Activated CD8-positive, alpha-beta T cell treated with anti-CD3 and anti-CD28 coated beads for 36 hours (primary cell): ENCODE results near the gene ABCA4. TPM values are rescaled to one million over a fixed set of nuclear protein-coding genes. Genes with fewer than 3 reads are reported as not detected.

Source experiments
- ATAC-seq: fragments of 200-7000 bp; cut with Tn5 transposase; one replicate; pipeline ENCODE4 v1.10.0; 2021; ENCODE audit warnings: mild to moderate bottlenecking, moderate library complexity
- CTCF ChIA-PET: fragments of 350-600 bp; sonication (Branson Sonifier 250); formaldehyde crosslinking; loops from one replicate; lab custom pipeline; 2021; ENCODE audit warnings: antibody characterized with exemption; lab: Charles Lee
- POLR2A ChIA-PET: fragments of 350-600 bp; sonication (Branson Sonifier 250); formaldehyde crosslinking; loops from one replicate; lab custom pipeline; 2021; ENCODE audit warnings: antibody characterized with exemption; lab: Charles Lee
- DNase-seq: peaks from one replicate; pipeline ENCODE4 v3.0.0-alpha.2; 2020
- H3K27ac Mint-ChIP-seq: one replicate; pipeline ENCODE4 v1.8.0; 2021; ENCODE audit warnings: mild to moderate bottlenecking, mixed read lengths
- H3K27me3 Mint-ChIP-seq: one replicate; pipeline ENCODE4 v1.8.0; 2021; ENCODE audit warnings: mixed read lengths
- H3K36me3 Mint-ChIP-seq: one replicate; pipeline ENCODE4 v1.8.0; 2021; ENCODE audit warnings: low read depth, mixed read lengths
- H3K4me1 Mint-ChIP-seq: one replicate; pipeline ENCODE4 v1.8.0; 2021; ENCODE audit warnings: low read depth, mixed read lengths
- H3K4me3 Mint-ChIP-seq: one replicate; pipeline ENCODE4 v1.8.0; 2021; ENCODE audit warnings: mild to moderate bottlenecking, moderate library complexity, mixed read lengths
- H3K9me3 Mint-ChIP-seq: one replicate; pipeline ENCODE4 v1.8.0; 2021; ENCODE audit warnings: mixed read lengths
- intact Hi-C: fragments of 100-400 bp; cut with micrococcal nuclease; formaldehyde crosslinking; loops from one replicate; pipeline ENCODE4 v1.10.0; 2022
- total RNA-seq, 2 experiments: library from RNA; stranded (reverse); gene quantifications; one replicate each; pipeline ENCODE4 v1.2.3, GENCODE V29; 2021
- TF ChIP-seq, protein P1 (sequence below): fragments of 200-600 bp; IDR thresholded peaks from one replicate; pipeline ENCODE4 v1.8.0; 2022; ENCODE audit warnings: antibody characterized with exemption, mild to moderate bottlenecking

Gene ABCA4
- total RNA-seq, 2 experiments from 2014 or later: not detected

DNA sequence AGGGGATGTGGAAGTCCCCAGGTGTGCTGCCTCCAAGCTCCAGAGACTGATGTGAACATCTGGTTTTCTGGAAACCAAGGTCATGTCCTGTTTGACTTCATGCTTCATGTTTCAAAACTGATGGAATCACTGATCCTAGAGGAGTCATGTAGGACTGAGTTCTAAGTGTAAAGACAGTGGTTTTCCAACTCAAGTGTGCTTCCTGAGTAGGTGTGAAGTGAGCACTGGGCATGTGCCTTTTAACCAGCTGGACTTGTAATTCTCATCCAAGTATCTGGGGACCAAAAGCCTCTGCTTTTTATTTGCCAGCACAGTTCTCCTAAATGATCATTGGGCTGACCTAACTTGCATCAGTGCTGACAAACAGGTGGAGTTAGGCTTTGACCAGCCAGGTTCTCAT is 36.9 kb downstream of the ABCA4 start:
- CTCF ChIA-PET: interaction anchor here (0.6 kb wide), 1 partner anchor 12 kb away, joined by 3 read pairs; no protein-coding TSS in a partner anchor
- intact Hi-C loops: no loop called here

GRCh38 chr1:94083681-94084080 is 37.3 kb downstream of the ABCA4 start:
- Mint-ChIP-seq H3K9me3 (no peaks in the 10 kb centered on the region), H3K4me3 (no peak overlapping the region), H3K27me3 (peaks cover 6% of the 10 kb centered on the region), H3K27ac (no peak overlapping the region), H3K36me3 (no peaks in the 10 kb centered on the region), H3K4me1 (no peaks in the 10 kb centered on the region)
- ChIA-PET POLR2A (no interaction called here), CTCF (no interaction called here)
- intact Hi-C loops: no loop called here
- TF ChIP-seq, protein P1, sequence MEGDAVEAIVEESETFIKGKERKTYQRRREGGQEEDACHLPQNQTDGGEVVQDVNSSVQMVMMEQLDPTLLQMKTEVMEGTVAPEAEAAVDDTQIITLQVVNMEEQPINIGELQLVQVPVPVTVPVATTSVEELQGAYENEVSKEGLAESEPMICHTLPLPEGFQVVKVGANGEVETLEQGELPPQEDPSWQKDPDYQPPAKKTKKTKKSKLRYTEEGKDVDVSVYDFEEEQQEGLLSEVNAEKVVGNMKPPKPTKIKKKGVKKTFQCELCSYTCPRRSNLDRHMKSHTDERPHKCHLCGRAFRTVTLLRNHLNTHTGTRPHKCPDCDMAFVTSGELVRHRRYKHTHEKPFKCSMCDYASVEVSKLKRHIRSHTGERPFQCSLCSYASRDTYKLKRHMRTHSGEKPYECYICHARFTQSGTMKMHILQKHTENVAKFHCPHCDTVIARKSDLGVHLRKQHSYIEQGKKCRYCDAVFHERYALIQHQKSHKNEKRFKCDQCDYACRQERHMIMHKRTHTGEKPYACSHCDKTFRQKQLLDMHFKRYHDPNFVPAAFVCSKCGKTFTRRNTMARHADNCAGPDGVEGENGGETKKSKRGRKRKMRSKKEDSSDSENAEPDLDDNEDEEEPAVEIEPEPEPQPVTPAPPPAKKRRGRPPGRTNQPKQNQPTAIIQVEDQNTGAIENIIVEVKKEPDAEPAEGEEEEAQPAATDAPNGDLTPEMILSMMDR: no peak
- DNase-seq (no peak), ATAC-seq (no peak)

More for the DNA sequence above, 36.9 kb downstream of the ABCA4 start:
- POLR2A ChIA-PET: no interaction called here
- H3K4me1 Mint-ChIP-seq: no peaks in the 10 kb centered on the region
- no peaks in the 10 kb centered on the region for H3K36me3 Mint-ChIP-seq
- ATAC-seq (no peak), DNase-seq (no peak)
- no peak overlapping the region for H3K4me3 Mint-ChIP-seq
- H3K27ac Mint-ChIP-seq: no peak overlapping the region
- no peaks in the 10 kb centered on the region for H3K9me3 Mint-ChIP-seq
- H3K27me3 Mint-ChIP-seq: peaks cover 6% of the 10 kb centered on the region
- TF ChIP-seq, protein P1: no peak

DNA sequence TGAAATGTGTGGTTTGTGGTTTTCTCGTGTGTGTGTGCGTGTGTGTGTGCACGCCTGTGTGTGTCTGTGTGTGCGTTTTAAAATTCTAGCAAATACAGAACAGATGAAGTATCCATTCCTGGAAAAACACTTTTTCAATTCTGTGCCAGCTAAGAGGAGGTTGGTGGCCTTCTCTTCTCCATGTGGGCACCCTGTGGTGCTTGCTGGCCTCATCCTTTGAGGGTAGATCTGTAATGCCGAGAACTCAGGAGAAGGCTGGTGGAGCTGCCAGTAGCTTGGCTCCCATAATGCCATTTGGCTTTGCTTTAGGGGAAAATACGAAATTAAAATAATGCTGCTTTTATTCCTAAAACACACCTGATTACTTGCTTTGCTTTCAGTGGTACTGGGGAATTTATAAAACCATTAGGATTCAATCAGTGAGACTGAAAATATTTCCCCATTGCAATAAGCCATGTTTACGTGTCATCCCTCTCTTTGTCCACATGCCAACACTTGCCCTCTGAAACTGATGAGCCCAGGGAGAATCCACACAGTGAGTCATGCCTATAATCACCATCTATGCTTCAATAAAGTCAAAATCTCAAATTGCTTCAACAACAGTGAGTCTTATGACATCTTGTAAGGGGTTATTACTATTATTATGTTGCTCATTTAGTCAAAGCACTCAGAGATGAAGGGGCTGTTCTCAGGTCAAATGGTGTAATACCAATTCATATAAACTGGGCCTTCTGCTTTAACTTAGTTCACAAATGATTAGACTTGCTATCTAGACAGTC is 39.2 kb downstream of the ABCA4 start:
- ATAC-seq: no peak
- no peak for DNase-seq
- H3K27me3 Mint-ChIP-seq: peaks cover 2% of the 10 kb centered on the region
- H3K9me3 Mint-ChIP-seq: no peaks in the 10 kb centered on the region
- POLR2A ChIA-PET: no interaction called here
- CTCF ChIA-PET: no interaction called here
- H3K27ac Mint-ChIP-seq: no peak overlapping the region
- no peak overlapping the region for H3K4me3 Mint-ChIP-seq
- TF ChIP-seq, protein P1: no peak
- no peaks in the 10 kb centered on the region for H3K4me1 Mint-ChIP-seq
- intact Hi-C loops: no loop called here
- no peaks in the 10 kb centered on the region for H3K36me3 Mint-ChIP-seq

- H3K9me3 Mint-ChIP-seq: no peaks in the 10 kb centered on the region
- peaks cover 2% of the 10 kb centered on the region for H3K27me3 Mint-ChIP-seq
- ChIA-PET POLR2A (no interaction called here), CTCF (no interaction called here)
- ATAC-seq (no peak), DNase-seq (no peak)
- no peaks in the 10 kb centered on the region for H3K36me3 Mint-ChIP-seq
- TF ChIP-seq, protein P1: no peak
- H3K4me1 Mint-ChIP-seq: no peaks in the 10 kb centered on the region
- no peak overlapping the region for H3K4me3 Mint-ChIP-seq
- intact Hi-C loops: no loop called here
- H3K27ac Mint-ChIP-seq: no peak overlapping the region
These were observed 41.0 kb downstream of the ABCA4 start for GRCh38 chr1:94079989-94080388.

DNA sequence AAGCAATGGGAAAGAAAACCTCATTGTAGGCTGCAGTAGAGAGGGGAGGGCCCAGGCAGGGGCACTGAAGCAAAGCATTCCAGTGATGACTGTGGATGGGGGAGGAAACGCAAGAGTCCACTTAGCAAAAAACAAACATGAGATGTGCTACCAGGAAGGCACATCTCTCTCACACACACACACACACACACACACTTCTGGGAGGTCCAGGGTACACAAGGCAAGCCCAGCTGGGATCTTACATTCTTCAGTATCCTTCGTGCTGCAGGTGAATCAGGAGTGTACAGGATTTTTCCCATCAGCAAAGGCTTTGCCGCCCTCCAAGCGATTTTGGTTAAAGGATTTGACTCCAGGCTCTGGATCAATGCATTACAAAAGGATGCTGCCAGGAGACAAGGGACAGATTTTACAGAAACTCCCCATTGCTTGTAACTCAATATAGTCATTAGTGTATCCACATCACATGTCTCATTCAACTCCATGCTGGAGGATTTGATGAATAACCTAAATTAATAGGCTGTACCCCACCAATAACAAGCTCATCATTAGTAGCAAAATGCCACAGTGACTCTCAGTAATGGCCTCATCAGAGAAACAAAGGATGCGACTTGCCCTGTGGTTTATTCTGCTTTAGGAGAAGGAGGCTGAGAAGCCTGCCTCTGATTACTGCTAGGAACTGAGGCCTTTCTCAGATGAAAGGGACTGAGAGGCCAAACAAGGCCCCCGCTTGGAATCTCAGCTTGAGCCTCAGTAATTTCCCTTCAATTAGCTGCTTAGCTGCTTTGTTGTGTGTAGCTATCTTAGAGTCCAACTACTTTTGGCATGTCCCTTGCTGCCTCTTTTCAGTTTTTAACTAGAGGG is 41.6 kb downstream of the ABCA4 start:
- TF ChIP-seq, protein P1: no peak
- Mint-ChIP-seq H3K27me3 (peaks cover 3% of the 10 kb centered on the region), H3K36me3 (no peaks in the 10 kb centered on the region), H3K27ac (no peak overlapping the region), H3K4me1 (no peaks in the 10 kb centered on the region), H3K9me3 (no peaks in the 10 kb centered on the region), H3K4me3 (no peak overlapping the region)
- CTCF ChIA-PET: interaction anchor here (1.6 kb wide), 1 partner anchor 33 kb away, joined by 4 read pairs; no protein-coding TSS in a partner anchor
- DNase-seq (no peak), ATAC-seq (no peak)
- intact Hi-C loops: no loop called here
- POLR2A ChIA-PET: no interaction called here
